H1 (cell line): ENCODE data around the gene PLD2. TPM values are rescaled to one million over a fixed set of nuclear protein-coding genes. Genes with fewer than 3 reads are reported as not detected.

Experiments used
- CTCF ChIA-PET: fragments of 300-600 bp; sonication (Branson Sonifier 250); formaldehyde crosslinking; loops from one replicate; lab custom pipeline; 2021; ENCODE audit not compliant: partially characterized antibody; lab: Charles Lee
- POLR2A ChIA-PET: fragments of 300-600 bp; sonication (Branson Sonifier 250); formaldehyde crosslinking; loops from one replicate; lab custom pipeline; 2021; ENCODE audit warnings: inconsistent platforms; ENCODE audit not compliant: partially characterized antibody; lab: Charles Lee
- DNase-seq, 2 experiments: peaks; one replicate each; pipeline versions ENCODE4 v3.0.0 to v3.0.0-alpha.2; 2010 to 2022; ENCODE audit warnings: low spot score in 2 of 2, low read depth in 1 of 2, mixed read lengths in 1 of 2
- FAIRE-seq: peaks from 2 replicates; lab custom pipeline; 2011; peaks lifted over from hg19 to GRCh38; lab: Jason Lieb, UNC
- H2AFZ ChIP-seq: 2 replicates; pipeline ENCODE4 v1.8.1; 2012; ENCODE audit warnings: low read length, inconsistent platforms
- H2AK5ac ChIP-seq: 2 replicates; pipeline ENCODE4 v1.6.1; 2013; ENCODE audit warnings: low read depth, low read length
- H2BK120ac ChIP-seq: replicated peaks from 2 replicates; pipeline ENCODE3; 2013; ENCODE audit warnings: low read depth, low read length, inconsistent platforms
- H2BK12ac ChIP-seq: 2 replicates; pipeline ENCODE4 v1.6.1; 2013; ENCODE audit warnings: low read depth, low read length
- H2BK15ac ChIP-seq: 2 replicates; pipeline ENCODE4 v1.6.1; 2013; ENCODE audit warnings: low read length
- H2BK20ac ChIP-seq: 2 replicates; pipeline ENCODE4 v1.6.1; 2013; ENCODE audit warnings: low read length
- H2BK5ac ChIP-seq: 2 replicates; pipeline ENCODE4 v1.6.1; 2013; ENCODE audit warnings: low read depth, low read length
- H3K14ac ChIP-seq: 2 replicates; pipeline ENCODE4 v1.6.1; 2013; ENCODE audit warnings: inconsistent platforms; ENCODE audit not compliant: insufficient read length
- H3K18ac ChIP-seq: 2 replicates; pipeline ENCODE4 v1.6.1; 2013; ENCODE audit warnings: low read length; ENCODE audit errors: extremely low read depth
- H3K23ac ChIP-seq: 2 replicates; pipeline ENCODE4 v1.6.1; 2013; ENCODE audit warnings: inconsistent platforms; ENCODE audit not compliant: insufficient read length
- H3K23me2 ChIP-seq: 2 replicates; pipeline ENCODE4 v1.6.1; 2013; ENCODE audit warnings: low read depth, low read length
- H3K27ac ChIP-seq: 2 replicates; pipeline ENCODE4 v1.6.1; 2011; ENCODE audit warnings: low read depth, low read length, inconsistent platforms
- H3K27me3 ChIP-seq, 4 experiments: replicated peaks in 1 of 4; 1 replicate in 1 of 4; 2 replicates in 3 of 4; pipeline versions ENCODE4 v1.6.1 to v1.8.1; 2011 to 2013; ENCODE audit warnings: low read length in 3 of 4, mild to moderate bottlenecking in 3 of 4, inconsistent platforms in 2 of 4, mixed read lengths in 2 of 4, moderate library complexity in 1 of 4; ENCODE audit not compliant: control insufficient read depth in 3 of 4, insufficient read depth in 3 of 4; ENCODE audit errors: extremely low read depth in 1 of 4
- H3K36me3 ChIP-seq, 4 experiments: 2 replicates each; pipeline versions ENCODE4 v1.6.1 to v1.8.1; 2011 to 2013; ENCODE audit warnings: mild to moderate bottlenecking in 4 of 4, low read length in 3 of 4, moderate library complexity in 2 of 4, control low read depth in 1 of 4, inconsistent platforms in 1 of 4; ENCODE audit not compliant: insufficient read depth in 4 of 4, control insufficient read depth in 2 of 4
- H3K4ac ChIP-seq: replicated peaks from 2 replicates; pipeline ENCODE3; 2013; ENCODE audit warnings: low read length, low read depth, mixed read lengths, inconsistent platforms; ENCODE audit not compliant: insufficient read length
- H3K4me1 ChIP-seq, 4 experiments: replicated peaks in 1 of 4; 1 replicate in 1 of 4; 2 replicates in 3 of 4; pipeline versions ENCODE4 v1.6.1 to v1.8.1; 2011 to 2013; ENCODE audit warnings: low read length in 3 of 4, inconsistent platforms in 2 of 4, mixed read lengths in 1 of 4; ENCODE audit not compliant: insufficient read depth in 4 of 4, control insufficient read depth in 3 of 4
- H3K4me2 ChIP-seq, 2 experiments: 2 replicates each; pipeline versions ENCODE4 v1.6.1 to v1.8.1; 2011 to 2013; ENCODE audit warnings: low read depth in 2 of 2, low read length in 2 of 2, control low read depth in 1 of 2, inconsistent platforms in 1 of 2, mild to moderate bottlenecking in 1 of 2; ENCODE audit not compliant: insufficient read depth in 1 of 2
- H3K4me3 ChIP-seq, 4 experiments: fragments of 200-600, 300-600 bp in 1 of 4; sonication (generic), shearing (Covaris generic), sonication (Bioruptor Twin) in 1 of 4; 2 replicates each; pipeline versions ENCODE4 v1.5.1 to v1.8.1; 2011 to 2016; ENCODE audit warnings: low read length in 4 of 4, low read depth in 3 of 4, control low read depth in 2 of 4, inconsistent platforms in 2 of 4, mild to moderate bottlenecking in 2 of 4, mixed read lengths in 1 of 4, moderate library complexity in 1 of 4; ENCODE audit not compliant: insufficient read depth in 2 of 4; ENCODE audit errors: extremely low read depth in 1 of 4
- H3K56ac ChIP-seq: replicated peaks from 2 replicates; pipeline ENCODE3; 2013; ENCODE audit warnings: low read depth, mild to moderate bottlenecking, mixed read lengths, low read length, inconsistent platforms; ENCODE audit not compliant: insufficient read length
- H3K79me1 ChIP-seq: 2 replicates; pipeline ENCODE4 v1.6.1; 2013; ENCODE audit warnings: low read depth, low read length, control low read depth
- H3K79me2 ChIP-seq, 2 experiments: 2 replicates each; pipeline versions ENCODE4 v1.6.1 to v1.8.1; 2012 to 2013; ENCODE audit warnings: low read length in 2 of 2, mild to moderate bottlenecking in 2 of 2, inconsistent platforms in 1 of 2; ENCODE audit not compliant: insufficient read depth in 2 of 2, control insufficient read depth in 1 of 2
- H3K9ac ChIP-seq, 4 experiments: replicated peaks in 1 of 4; 1 replicate in 1 of 4; 2 replicates in 3 of 4; pipeline versions ENCODE4 v1.6.1 to v1.8.1; 2011 to 2013; ENCODE audit warnings: low read depth in 3 of 4, low read length in 3 of 4, control low read depth in 2 of 4, mild to moderate bottlenecking in 2 of 4, moderate library complexity in 2 of 4, inconsistent platforms in 1 of 4; ENCODE audit errors: extremely low read depth in 1 of 4
- H3K9me3 ChIP-seq, 2 experiments: 2 replicates each; pipeline versions ENCODE4 v1.6.1 to v1.8.1; 2012 to 2013; ENCODE audit warnings: mild to moderate bottlenecking in 2 of 2, moderate library complexity in 2 of 2, control low read depth in 1 of 2, inconsistent platforms in 1 of 2, low read depth in 1 of 2, low read length in 1 of 2, mixed read lengths in 1 of 2; ENCODE audit not compliant: insufficient read depth in 2 of 2
- H4K20me1 ChIP-seq, 2 experiments: replicated peaks in 1 of 2; 2 replicates each; pipeline versions ENCODE3 to v1.8.1; 2011 to 2013; ENCODE audit warnings: inconsistent platforms in 2 of 2, low read length in 2 of 2, mild to moderate bottlenecking in 1 of 2; ENCODE audit not compliant: insufficient read depth in 2 of 2, control insufficient read depth in 1 of 2
- H4K5ac ChIP-seq: 2 replicates; pipeline ENCODE4 v1.6.1; 2013; ENCODE audit warnings: low read length, low read depth, mixed read lengths, inconsistent platforms; ENCODE audit not compliant: insufficient read length
- H4K8ac ChIP-seq: 2 replicates; pipeline ENCODE4 v1.8.0; 2013; ENCODE audit warnings: mild to moderate bottlenecking, moderate library complexity, low read length, inconsistent platforms; ENCODE audit not compliant: insufficient read depth; ENCODE audit errors: extremely low read depth
- H4K91ac ChIP-seq: replicated peaks from 2 replicates; pipeline ENCODE3; 2013; ENCODE audit warnings: low read length, mixed read lengths, inconsistent platforms; ENCODE audit not compliant: insufficient read length
- ASH2L ChIP-seq: fragments of 200-600, 300-600 bp; sonication (generic); IDR thresholded peaks from one replicate; pipeline ENCODE4 v1.7.1; 2017; ENCODE audit warnings: low read length
- ATF2 ChIP-seq: IDR thresholded peaks from 2 replicates; pipeline ENCODE4 v1.6.1; 2012; ENCODE audit warnings: low read length, inconsistent platforms
- HDAC2 ChIP-seq, 2 experiments: fragments of 300-600 bp in 1 of 2; sonication (generic) in 1 of 2; IDR thresholded peaks; 2 replicates each; pipeline ENCODE4 v1.6.1; 2011 to 2012; ENCODE audit warnings: low read depth in 2 of 2, low read length in 2 of 2, mild to moderate bottlenecking in 2 of 2, moderate library complexity in 2 of 2, borderline replicate concordance in 1 of 2, inconsistent platforms in 1 of 2
- NRF1 ChIP-seq: IDR thresholded peaks from 2 replicates; pipeline ENCODE4 v1.6.1; 2011; ENCODE audit warnings: mild to moderate bottlenecking, low read depth, low read length, improper control_type of control experiment
- RAD21 ChIP-seq, 2 experiments: IDR thresholded peaks in 1 of 2; conservative IDR thresholded peaks in 1 of 2; 2 replicates each; pipeline ENCODE4 v1.6.1; 2011; ENCODE audit warnings: low read depth in 2 of 2, low read length in 2 of 2, improper control_type of control experiment in 1 of 2, inconsistent platforms in 1 of 2, mild to moderate bottlenecking in 1 of 2, moderate library complexity in 1 of 2
- SAP30 ChIP-seq: fragments of 300-600 bp; sonication (generic); IDR thresholded peaks from 2 replicates; pipeline ENCODE4 v1.7.1; 2012; ENCODE audit warnings: low read length, moderate library complexity, mild to moderate bottlenecking, inconsistent platforms; ENCODE audit not compliant: insufficient read depth, insufficient replicate concordance
- SIX5 ChIP-seq: IDR thresholded peaks from 2 replicates; pipeline ENCODE4 v1.6.1; 2011; ENCODE audit warnings: mild to moderate bottlenecking, low read depth, low read length
- SP2 ChIP-seq: IDR thresholded peaks from 2 replicates; pipeline ENCODE4 v1.6.1; 2012; ENCODE audit warnings: mild to moderate bottlenecking, low read length, inconsistent platforms
- WGBS, 2 experiments: shearing (Covaris generic) in 1 of 2; methylation state at CpG; one replicate each; pipeline versions ENCODE4 v1.1.6 to v1.1.7; 2013 to 2015; ENCODE audit warnings: low lambda C conversion rate in 2 of 2, mixed read lengths in 2 of 2, inconsistent platforms in 1 of 2, low coverage in 1 of 2, missing lambda C conversion rate in 1 of 2; ENCODE audit not compliant: insufficient replicate concordance in 2 of 2, insufficient coverage in 1 of 2, insufficient read length in 1 of 2; ENCODE audit errors: extremely low coverage in 1 of 2, missing lambda C conversion rate in 1 of 2; 5-methylcytosine and 5-hydroxymethylcytosine counted together
- polyA plus RNA-seq, 7 experiments: library from polyadenylated mRNA; depleted of rRNA in 3 of 7; stranded (reverse) in 5 of 7; unstranded in 2 of 7; fragments of >200 nt in 5 of 7; fragments of 200-250 nt in 2 of 7; gene quantifications; 1 replicate in 5 of 7; 2 replicates in 1 of 7; 4 replicates in 1 of 7; pipeline versions ENCODE4 v1.2.1 to v1.2.3, GENCODE V29; 2011 to 2013; ENCODE audit warnings: missing spikeins in 2 of 7, mixed read lengths in 2 of 7
- total RNA-seq: library from RNA; stranded (reverse); fragmentation: NEBNext Ultra II Directional; extraction: Animal tissue kit (Norgen Biotek cat#: 25700); gene quantifications from 2 replicates; pipeline ENCODE4 v1.2.1, GENCODE V29; 2021
- TF ChIP-seq, protein P1 (sequence below): IDR thresholded peaks from 2 replicates; pipeline ENCODE4 v1.6.1; 2011; ENCODE audit warnings: low read depth, mild to moderate bottlenecking, low read length; ENCODE audit not compliant: insufficient read depth

PLD2 gene
- total and polyA plus RNA-seq, 2 of the 8 experiments (the other 6 are each of a cell fraction or from before 2014, with no cell fraction given), result 44.3 to 48.4 TPM

DNA sequence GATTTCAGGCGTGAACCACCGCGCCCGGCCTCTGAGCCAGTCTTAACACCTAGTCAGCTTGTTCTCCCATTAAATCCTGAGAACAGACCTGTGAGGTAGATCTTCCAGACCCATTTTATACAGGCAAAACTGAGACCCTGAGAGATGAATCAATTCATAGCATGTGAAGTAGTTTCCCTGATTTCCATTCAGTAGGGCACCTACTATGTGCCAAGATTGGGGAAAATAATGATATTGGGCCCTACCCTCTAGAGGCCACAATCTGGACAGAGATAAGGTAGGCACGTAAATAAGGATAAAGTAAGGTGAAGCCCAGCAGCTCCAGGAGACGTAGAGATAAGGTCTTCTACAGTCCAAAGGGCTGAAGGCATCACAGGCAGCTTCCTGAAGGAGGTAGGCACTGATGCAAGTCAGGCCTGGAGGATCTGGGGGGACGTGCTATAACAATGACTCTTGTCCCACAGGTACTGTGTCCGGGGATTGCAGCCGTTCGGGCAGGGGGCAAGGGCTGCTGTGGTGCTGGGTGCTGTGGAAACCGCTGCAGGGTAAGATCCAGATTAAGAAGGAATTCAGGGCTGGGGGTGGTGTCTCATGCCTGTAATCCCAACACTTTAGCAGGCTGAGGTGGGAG, 26.5 kb upstream of the PLD2 start:
- Histone ChIP-seq H3K23me2 (no peaks in the 10 kb centered on the region), H4K91ac (no peak overlapping the region), H4K8ac (no peak overlapping the region), H2BK15ac (no peak overlapping the region), H2BK20ac (no peak overlapping the region), H3K14ac (no peak overlapping the region), H3K56ac (no peak overlapping the region), H3K4me2 (no peak overlapping the region), H3K9me3 (no peaks in the 10 kb centered on the region), H3K79me2 (no peaks in the 10 kb centered on the region), H2AFZ (no peak overlapping the region), H4K5ac (no peak overlapping the region), H2AK5ac (no peak overlapping the region), H3K27ac (no peak overlapping the region), H3K23ac (no peak overlapping the region), H3K4me3 (no peak overlapping the region), H4K20me1 (no peaks in the 10 kb centered on the region), H3K27me3 (0 out of 7 replicates have a peak, but pooled peaks cover 0 to 2% (median 0%) of the 10 kb centered on the region in 4 experiments), H3K4me1 (no peaks in the 10 kb centered on the region), H2BK5ac (no peak overlapping the region), H3K18ac (no peak overlapping the region), H3K79me1 (no peaks in the 10 kb centered on the region), H3K9ac (no peak overlapping the region), H2BK120ac (no peak overlapping the region), H3K4ac (no peak overlapping the region), H3K36me3 (no peaks in the 10 kb centered on the region), H2BK12ac (no peak overlapping the region)
- POLR2A ChIA-PET, result interaction anchor here (1.1 kb wide), 1 partner anchor 78 kb away, joined by 3 read pairs; no protein-coding TSS in a partner anchor
- 81% methylated on average over 11 of the region's 11 CpGs; no CpG with 5 or more reads in 1 of the 2 experiments for WGBS, 2 experiments
- FAIRE-seq (no peak), DNase-seq (no peak)
- CTCF ChIA-PET, result interaction anchor here (1.3 to 3.8 kb wide), 5 partner anchors 7 to 116 kb away, joined by 3 to 16 read pairs (median 10); partner anchors contain the start of genes GLTPD2 and VMO1
- TF ChIP-seq RAD21 (IDR thresholded peaks at IDR 0.05 in 1 of 2, conservative IDR thresholded peaks at IDR 0.05 in 1 of 2; ENCODE audit: low read depth in 2 of 2, low read length in 2 of 2), result no peak
- TF ChIP-seq, protein P1, sequence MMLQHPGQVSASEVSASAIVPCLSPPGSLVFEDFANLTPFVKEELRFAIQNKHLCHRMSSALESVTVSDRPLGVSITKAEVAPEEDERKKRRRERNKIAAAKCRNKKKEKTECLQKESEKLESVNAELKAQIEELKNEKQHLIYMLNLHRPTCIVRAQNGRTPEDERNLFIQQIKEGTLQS, result no peak
- TF ChIP-seq SIX5, result no peak
- TF ChIP-seq NRF1, result no peak
- TF ChIP-seq HDAC2 (IDR thresholded peaks at IDR 0.05; ENCODE audit: borderline replicate concordance in 1 of 2, low read depth in 2 of 2, low read length in 2 of 2), result no peak
- TF ChIP-seq SAP30, result no peak
- no peak for TF ChIP-seq ATF2
- TF ChIP-seq SP2, result no peak
- TF ChIP-seq ASH2L, result no peak
